GM18858 (cell line): ENCODE measurements around the gene FHAD1.
"Not testable (repeated sequence)": the region's sequence is repeated elsewhere in the genome, so short reads cannot be mapped to it uniquely, and the experiment has no call there.

ENCODE experiments used
- ATAC-seq: cut with Tn5 transposase; IDR thresholded peaks from one replicate; pipeline ENCODE4 v1.9.1; 2021; ENCODE audit not compliant: unreplicated experiment

FHAD1 gene

GRCh38 chr1:15430787-15431570 lies 184.0 kb downstream of the FHAD1 start:
- ATAC-seq: no peak

GRCh38 chr1:15431571-15431948 lies 184.5 kb downstream of the FHAD1 start:
- no peak for ATAC-seq

GRCh38 chr1:15432324-15432723 lies 185.3 kb downstream of the FHAD1 start:
- no peak for ATAC-seq

GRCh38 chr1:15433471-15433870 lies 186.4 kb downstream of the FHAD1 start:
- ATAC-seq: no peak

- ATAC-seq: not testable (repeated sequence)
These were observed 187.7 kb downstream of the FHAD1 start for GRCh38 chr1:15434739-15435138.

- ATAC-seq: no peak
These were observed 188.4 kb downstream of the FHAD1 start for GRCh38 chr1:15435239-15436077.

GRCh38 chr1:15436881-15437442 lies 189.9 kb downstream of the FHAD1 start:
- no peak for ATAC-seq

- ATAC-seq: no peak
These were observed 192.3 kb downstream of the FHAD1 start for GRCh38 chr1:15439325-15439724.

- no peak for ATAC-seq
These were observed 193.3 kb downstream of the FHAD1 start for GRCh38 chr1:15440357-15440756.

GRCh38 chr1:15441247-15441646 lies 194.2 kb downstream of the FHAD1 start:
- no peak for ATAC-seq

GRCh38 chr1:15442119-15442518 lies 195.1 kb downstream of the FHAD1 start:
- no peak for ATAC-seq

- ATAC-seq: no peak
These were observed 195.7 kb downstream of the FHAD1 start for GRCh38 chr1:15442759-15443158.

GRCh38 chr1:15443281-15443680 lies 196.3 kb downstream of the FHAD1 start:
- no peak for ATAC-seq

- no peak for ATAC-seq
These were observed 197.7 kb downstream of the FHAD1 start for GRCh38 chr1:15444468-15445389.

- ATAC-seq: no peak
These were observed 198.5 kb downstream of the FHAD1 start for GRCh38 chr1:15445390-15446122.

- ATAC-seq: no peak
These were observed 199.2 kb downstream of the FHAD1 start for GRCh38 chr1:15446212-15446611.
